ENCODE results near the gene PDGFA.

DNA sequence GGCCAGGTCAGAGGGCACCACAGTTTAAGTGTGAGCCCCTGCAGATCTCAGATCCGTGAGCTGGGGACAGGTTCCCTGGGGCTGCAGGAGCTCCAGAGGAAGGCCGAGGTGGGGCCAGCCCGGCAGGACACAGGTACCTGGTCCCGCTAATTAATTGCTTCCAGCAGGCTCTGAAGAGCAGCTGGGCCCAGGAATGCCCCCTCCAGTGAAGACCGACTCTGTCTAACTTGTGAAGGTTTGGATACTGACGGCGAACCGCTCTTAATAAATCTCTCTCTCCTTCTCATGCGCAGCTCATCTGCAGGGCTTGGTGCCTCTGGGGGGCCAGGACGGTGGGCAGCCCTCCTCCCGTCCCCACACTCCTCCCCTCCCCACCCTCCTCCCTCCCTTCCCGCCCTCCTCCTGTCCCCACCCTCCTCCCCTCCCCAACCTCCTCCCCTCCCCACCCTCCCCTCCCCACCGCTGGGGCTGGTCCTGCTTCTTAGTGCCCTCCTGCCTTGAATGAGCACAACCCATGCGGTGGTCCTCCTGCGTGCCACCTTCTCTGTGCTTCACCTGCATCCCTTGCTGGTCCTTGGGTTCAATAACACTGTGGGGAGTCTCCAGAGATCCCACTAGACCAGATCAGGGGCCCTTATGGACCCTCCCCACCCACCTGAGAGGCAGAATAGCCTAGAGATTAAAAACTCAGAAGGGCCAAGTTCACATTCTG, 38.3 kb downstream of the PDGFA start:
- TF ChIP-seq EP300 (IDR thresholded peaks at IDR 0.05) (no peak), CTCF (IDR thresholded peaks at IDR 0.05) (no peak), POLR2A (IDR thresholded peaks at IDR 0.05) (no peak)

Measured in ovary (tissue), 3 donors.